Smooth muscle cell (in vitro differentiated cells): ENCODE results near the gene CASK. TPM values are rescaled to one million over a fixed set of nuclear protein-coding genes. Genes with fewer than 3 reads are reported as not detected.

ENCODE experiments used
- DNase-seq: peaks from one replicate; lab custom pipeline; 2025; ENCODE audit not compliant: unreplicated experiment; lab: John Stamatoyannopoulos, UW
- H2AFZ ChIP-seq: fragments of 200-600 bp; sonication (generic); 2 replicates; pipeline ENCODE4 v1.6.0; 2016; ENCODE audit warnings: antibody characterized with exemption, low read depth, mild to moderate bottlenecking
- H3F3A ChIP-seq: fragments of 200-600 bp; sonication (generic); 2 replicates; pipeline ENCODE4 v1.6.0; 2017; ENCODE audit warnings: antibody characterized with exemption, low read depth
- H3K27ac ChIP-seq: fragments of 200-600 bp; sonication (generic); 2 replicates; pipeline ENCODE4 v1.5.1; 2016; ENCODE audit warnings: low read depth, mild to moderate bottlenecking
- H3K27me3 ChIP-seq: fragments of 200-600 bp; sonication (generic); 2 replicates; pipeline ENCODE4 v1.6.1; 2016; ENCODE audit warnings: low read depth, mild to moderate bottlenecking
- H3K36me3 ChIP-seq: fragments of 200-600 bp; sonication (generic); 2 replicates; pipeline ENCODE4 v1.5.1; 2016; ENCODE audit warnings: low read depth
- H3K4me1 ChIP-seq: fragments of 200-600 bp; sonication (generic); 2 replicates; pipeline ENCODE4 v1.5.1; 2016; ENCODE audit warnings: low read depth
- H3K4me2 ChIP-seq: fragments of 200-600 bp; sonication (generic); 2 replicates; pipeline ENCODE4 v1.6.0; 2016; ENCODE audit warnings: mild to moderate bottlenecking
- H3K4me3 ChIP-seq: fragments of 200-600 bp; sonication (generic); 2 replicates; pipeline ENCODE4 v1.5.1; 2016; ENCODE audit warnings: mild to moderate bottlenecking
- H3K79me2 ChIP-seq: fragments of 200-600 bp; sonication (generic); 2 replicates; pipeline ENCODE4 v1.6.0; 2016; ENCODE audit warnings: low read depth, mild to moderate bottlenecking
- H3K9ac ChIP-seq: fragments of 200-600 bp; sonication (generic); 2 replicates; pipeline ENCODE4 v1.6.0; 2016; ENCODE audit warnings: low read depth
- H3K9me3 ChIP-seq: fragments of 200-600 bp; sonication (generic); replicated peaks from 2 replicates; pipeline ENCODE4 v1.5.1; 2016; ENCODE audit warnings: low read depth
- H4K20me1 ChIP-seq: fragments of 200-600 bp; sonication (generic); 2 replicates; pipeline ENCODE4 v1.6.0; 2016; ENCODE audit warnings: low read depth
- WGBS: methylation state at CpG from one replicate; pipeline ENCODE4 v1.1.7; 2016; ENCODE audit warnings: low lambda C conversion rate; 5-methylcytosine and 5-hydroxymethylcytosine counted together
- polyA plus RNA-seq: library from polyadenylated mRNA; unstranded; fragments of >200 nt; fragmentation: Nextera tagmentation; extraction: Ambion mirVana; gene quantifications from 2 replicates; pipeline ENCODE4 v1.2.1, GENCODE V29; 2016
- total RNA-seq: library from RNA; depleted of rRNA; stranded (reverse); fragments of >200 nt; gene quantifications from 2 replicates; pipeline ENCODE4 v1.2.3, GENCODE V29; 2014
- TF ChIP-seq, protein P1 (sequence below): fragments of 200-600 bp; sonication (generic); IDR thresholded peaks from 2 replicates; pipeline ENCODE4 v1.5.1; 2017; ENCODE audit warnings: borderline replicate concordance, mild to moderate bottlenecking, antibody characterized with exemption; ENCODE audit not compliant: insufficient read depth, poor library complexity, severe bottlenecking

Gene CASK
- total and polyA plus RNA-seq, 2 experiments from 2014 or later: 49.4 to 97.5 TPM

DNA sequence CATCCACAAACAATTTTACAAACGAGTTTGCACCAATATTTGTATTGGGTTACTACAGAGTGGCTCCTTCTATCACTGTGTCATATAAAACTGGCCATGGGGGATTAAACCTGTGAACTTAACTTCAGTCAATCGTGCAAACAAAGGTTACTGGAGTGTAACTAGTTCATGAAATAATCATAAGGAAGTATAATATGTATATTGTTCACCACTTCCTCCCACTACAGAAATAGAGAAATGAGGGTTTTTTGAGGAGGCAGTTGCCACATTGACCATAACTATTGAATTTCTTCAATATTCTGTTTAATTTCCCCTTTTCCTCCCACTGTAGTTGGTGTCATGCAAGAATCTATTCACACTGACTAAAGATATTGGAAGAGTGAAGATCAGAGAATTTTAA is 199.5 kb downstream of the CASK start, which contains the start of gene GPR82:
Gene GPR82, plus strand, starts transcription at position 356 of the 400 bp plus-strand sequence. CDS start 2,846 bp downstream, outside the sequence.
- H3K27me3 ChIP-seq: no peaks in the 10 kb centered on the region
- DNase-seq: no peak
- no peak within 1 kb of the TSS for H3K27ac ChIP-seq
- no peak within 1 kb of the TSS for H2AFZ ChIP-seq
- no peak within 1 kb of the TSS for H3K4me3 ChIP-seq
- no peaks in the 10 kb centered on the region for H4K20me1 ChIP-seq
- 65% methylated on average over 2 of the region's 2 CpGs for WGBS
- no peak within 1 kb of the TSS for H3K4me2 ChIP-seq
- no peaks in the 10 kb centered on the region for H3K9me3 ChIP-seq
- no peak within 1 kb of the TSS for H3K9ac ChIP-seq
- no peaks in the 10 kb centered on the region for H3K79me2 ChIP-seq
- peaks cover 15% of the 10 kb centered on the region for H3K4me1 ChIP-seq
- TF ChIP-seq, protein P1, sequence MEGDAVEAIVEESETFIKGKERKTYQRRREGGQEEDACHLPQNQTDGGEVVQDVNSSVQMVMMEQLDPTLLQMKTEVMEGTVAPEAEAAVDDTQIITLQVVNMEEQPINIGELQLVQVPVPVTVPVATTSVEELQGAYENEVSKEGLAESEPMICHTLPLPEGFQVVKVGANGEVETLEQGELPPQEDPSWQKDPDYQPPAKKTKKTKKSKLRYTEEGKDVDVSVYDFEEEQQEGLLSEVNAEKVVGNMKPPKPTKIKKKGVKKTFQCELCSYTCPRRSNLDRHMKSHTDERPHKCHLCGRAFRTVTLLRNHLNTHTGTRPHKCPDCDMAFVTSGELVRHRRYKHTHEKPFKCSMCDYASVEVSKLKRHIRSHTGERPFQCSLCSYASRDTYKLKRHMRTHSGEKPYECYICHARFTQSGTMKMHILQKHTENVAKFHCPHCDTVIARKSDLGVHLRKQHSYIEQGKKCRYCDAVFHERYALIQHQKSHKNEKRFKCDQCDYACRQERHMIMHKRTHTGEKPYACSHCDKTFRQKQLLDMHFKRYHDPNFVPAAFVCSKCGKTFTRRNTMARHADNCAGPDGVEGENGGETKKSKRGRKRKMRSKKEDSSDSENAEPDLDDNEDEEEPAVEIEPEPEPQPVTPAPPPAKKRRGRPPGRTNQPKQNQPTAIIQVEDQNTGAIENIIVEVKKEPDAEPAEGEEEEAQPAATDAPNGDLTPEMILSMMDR: no peak
- H3K36me3 ChIP-seq: no peaks in the 10 kb centered on the region
- H3F3A ChIP-seq: no peaks in the 10 kb centered on the region

DNA sequence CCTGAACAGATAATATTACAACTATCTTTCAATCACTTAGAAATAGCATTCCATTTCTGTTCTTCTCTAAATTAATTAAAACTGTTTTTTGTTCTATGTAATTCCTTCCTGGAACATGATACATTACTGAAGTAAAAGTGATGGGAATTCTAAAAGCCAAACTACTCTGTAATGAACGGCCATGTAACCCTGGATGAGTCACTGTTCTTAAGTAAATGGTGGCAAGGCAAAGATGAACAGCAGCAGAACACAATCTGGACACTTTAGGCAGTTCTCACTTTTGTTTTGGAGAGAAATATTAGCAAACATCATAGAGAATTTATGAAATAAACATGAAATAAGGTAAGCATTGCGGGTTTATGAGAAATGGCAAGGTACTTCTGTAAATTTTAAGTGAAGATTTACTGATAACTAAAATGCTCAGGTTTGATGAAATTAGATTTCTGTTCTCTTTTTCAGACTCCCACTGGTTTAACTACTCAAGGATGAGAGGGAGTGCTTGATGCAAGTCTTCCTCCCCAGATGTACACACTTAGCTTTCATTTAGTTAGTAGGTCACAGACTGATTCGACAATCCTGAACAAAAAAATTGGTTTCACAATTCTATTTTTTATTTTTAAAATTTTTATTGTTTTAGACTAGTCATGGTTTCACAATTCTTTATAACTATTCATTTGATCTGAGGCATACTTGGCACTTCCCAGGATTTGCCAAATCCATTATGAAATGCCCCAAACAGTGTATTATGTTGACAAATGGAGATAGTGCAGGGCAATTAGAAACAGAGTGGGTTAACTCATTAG is 200.3 kb downstream of the CASK start:
- WGBS: 67% methylated on average over 3 of the region's 3 CpGs
- no peaks in the 10 kb centered on the region for H3K79me2 ChIP-seq
- H4K20me1 ChIP-seq: no peaks in the 10 kb centered on the region
- no peak overlapping the region for H3K9ac ChIP-seq
- H2AFZ ChIP-seq: no peak overlapping the region
- no peak for DNase-seq
- H3K4me2 ChIP-seq: no peak overlapping the region
- H3K27ac ChIP-seq: no peak overlapping the region
- no peaks in the 10 kb centered on the region for H3F3A ChIP-seq
- no peaks in the 10 kb centered on the region for H3K36me3 ChIP-seq
- no peak overlapping the region for H3K4me3 ChIP-seq
- H3K9me3 ChIP-seq: no peaks in the 10 kb centered on the region
- no peaks in the 10 kb centered on the region for H3K27me3 ChIP-seq
- peaks cover 22% of the 10 kb centered on the region for H3K4me1 ChIP-seq
- TF ChIP-seq, protein P1: no peak

- WGBS: 79% methylated on average over 3 of the region's 3 CpGs
- Histone ChIP-seq H3K27me3 (no peaks in the 10 kb centered on the region), H3K79me2 (no peaks in the 10 kb centered on the region), H3K4me3 (no peak overlapping the region), H3K36me3 (no peaks in the 10 kb centered on the region), H4K20me1 (no peaks in the 10 kb centered on the region), H3K9ac (no peak overlapping the region), H2AFZ (no peak overlapping the region), H3K9me3 (no peaks in the 10 kb centered on the region), H3K4me1 (peaks cover 23% of the 10 kb centered on the region), H3K4me2 (no peak overlapping the region), H3K27ac (no peak overlapping the region), H3F3A (no peaks in the 10 kb centered on the region)
- no peak for DNase-seq
- TF ChIP-seq, protein P1: no peak
These were observed 201.1 kb downstream of the CASK start for GRCh38 chrX:41722214-41722613.
